Fibroblast of lung (primary cell): ENCODE measurements around the gene FUBP3.

Experiments used
- CTCF ChIP-seq, 2 donors: IDR thresholded peaks in 1 of 2; conservative IDR thresholded peaks in 1 of 2; 1 replicate in 1 of 2; 2 replicates in 1 of 2; pipeline ENCODE4 v1.5.1; 2011 to 2012; ENCODE audit warnings: low read length in 2 of 2, control low read depth in 1 of 2, inconsistent platforms in 1 of 2, low read depth in 1 of 2, mild to moderate bottlenecking in 1 of 2
- EZH2 ChIP-seq: IDR thresholded peaks from 2 replicates; pipeline ENCODE4 v1.5.1; 2012; ENCODE audit warnings: low read length, control low read depth, mild to moderate bottlenecking; ENCODE audit errors: missing control alignments

DNA sequence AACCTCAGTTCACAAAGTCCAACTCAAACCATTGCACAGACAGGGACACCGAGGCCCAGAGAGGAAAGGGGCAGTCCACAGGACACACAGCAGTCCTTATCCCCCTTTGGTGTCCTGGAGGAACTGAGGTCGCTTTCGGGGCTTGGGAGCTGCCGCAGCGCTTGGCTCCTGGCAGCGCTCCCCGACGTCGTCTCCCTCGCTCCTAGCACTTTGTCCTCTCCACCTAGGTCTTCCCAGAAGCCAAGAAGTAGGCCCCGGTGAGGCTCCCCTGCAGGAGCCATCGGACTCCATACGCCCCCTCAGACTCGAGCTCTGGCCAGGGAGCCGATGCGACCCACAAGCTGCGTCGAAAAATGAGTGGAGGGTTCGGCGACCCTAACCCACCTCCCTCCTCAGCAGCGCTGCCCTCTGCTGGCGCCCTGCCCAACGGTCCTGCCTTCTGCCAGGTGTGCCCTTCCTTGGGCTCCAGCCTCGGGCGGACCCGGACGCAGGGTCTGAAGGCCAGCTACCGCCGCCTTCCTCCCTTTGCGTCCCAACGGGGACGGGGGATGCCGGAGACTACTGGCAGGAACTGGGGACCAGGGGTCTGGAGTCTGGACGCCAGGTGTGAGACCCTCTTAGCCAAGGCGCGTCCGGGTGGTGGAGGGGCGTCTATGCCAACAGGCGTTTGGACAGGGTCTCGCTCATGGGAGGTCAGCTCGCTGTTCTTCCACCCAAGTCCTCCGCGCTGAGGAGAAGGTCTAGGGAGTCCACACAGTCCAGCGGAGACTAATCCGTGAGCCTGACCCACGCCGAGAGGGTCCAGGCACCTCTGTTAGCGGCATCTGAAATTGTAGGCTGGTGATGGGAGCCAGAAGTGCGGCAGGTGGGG lies 83.0 kb downstream of the FUBP3 start:
- TF ChIP-seq CTCF (conservative IDR thresholded peaks at IDR 0.05 in 1 of 2, IDR thresholded peaks at IDR 0.05 in 1 of 2; ENCODE audit: low read depth in 1 of 2, low read length in 2 of 2) (no peak), EZH2 (peak; percentile 97)
